Hepatocyte (in vitro differentiated cells): ENCODE measurements around the gene PFN3. TPM values are rescaled to one million over a fixed set of nuclear protein-coding genes. Genes with fewer than 3 reads are reported as not detected.

Experiments
- DNase-seq: peaks from one replicate; pipeline ENCODE4 v3.0.0-alpha.2; 2016; ENCODE audit warnings: low spot score
- H2AFZ ChIP-seq: fragments of 200-600 bp; sonication (generic); 2 replicates; pipeline ENCODE4 v1.6.0; 2016; ENCODE audit warnings: antibody characterized with exemption, mild to moderate bottlenecking
- H3K27ac ChIP-seq: fragments of 200-600 bp; sonication (generic); 2 replicates; pipeline ENCODE4 v1.5.1; 2016; ENCODE audit warnings: mild to moderate bottlenecking
- H3K27me3 ChIP-seq: fragments of 200-600 bp; sonication (generic); 2 replicates; pipeline ENCODE4 v1.6.1; 2016
- H3K36me3 ChIP-seq: fragments of 200-600 bp; sonication (generic); replicated peaks from 2 replicates; pipeline ENCODE4 v1.5.1; 2016; ENCODE audit warnings: low read depth; ENCODE audit not compliant: insufficient read depth
- H3K4me1 ChIP-seq: fragments of 200-600 bp; sonication (generic); 2 replicates; pipeline ENCODE4 v1.5.1; 2016; ENCODE audit warnings: mild to moderate bottlenecking, moderate library complexity; ENCODE audit not compliant: insufficient read depth
- H3K4me2 ChIP-seq: fragments of 200-600 bp; sonication (generic); 2 replicates; pipeline ENCODE4 v1.6.0; 2016
- H3K4me3 ChIP-seq: fragments of 200-600 bp; sonication (generic); 2 replicates; pipeline ENCODE4 v1.5.1; 2016; ENCODE audit warnings: mild to moderate bottlenecking
- H3K79me2 ChIP-seq: fragments of 200-600 bp; sonication (generic); 2 replicates; pipeline ENCODE4 v1.6.0; 2017; ENCODE audit warnings: mild to moderate bottlenecking
- H3K9me2 ChIP-seq: fragments of 200-600 bp; sonication (generic); replicated peaks from 2 replicates; pipeline ENCODE4 v1.6.0; 2017; ENCODE audit warnings: mild to moderate bottlenecking; ENCODE audit not compliant: insufficient read depth
- H3K9me3 ChIP-seq: fragments of 200-600 bp; sonication (generic); 2 replicates; pipeline ENCODE4 v1.5.1; 2016; ENCODE audit warnings: low read depth, mild to moderate bottlenecking
- H4K20me1 ChIP-seq: fragments of 200-600 bp; sonication (generic); 2 replicates; pipeline ENCODE4 v1.6.0; 2016; ENCODE audit warnings: mild to moderate bottlenecking; ENCODE audit not compliant: insufficient read depth, poor library complexity, severe bottlenecking
- EZH2 ChIP-seq: fragments of 200-600 bp; sonication (generic); IDR thresholded peaks from 2 replicates; pipeline ENCODE4 v1.6.1; 2016; ENCODE audit warnings: antibody characterized with exemption, mild to moderate bottlenecking, borderline replicate concordance
- EZH2phosphoT487 ChIP-seq: fragments of 200-600 bp; sonication (generic); IDR thresholded peaks from one replicate; pipeline ENCODE4 v1.6.1; 2018; ENCODE audit warnings: antibody characterized with exemption, mild to moderate bottlenecking, low read depth, moderate library complexity; ENCODE audit not compliant: unreplicated experiment, severe bottlenecking
- WGBS: methylation state at CpG from one replicate; pipeline ENCODE4 v1.1.6; 2016; ENCODE audit warnings: low lambda C conversion rate; ENCODE audit errors: missing lambda C conversion rate; 5-methylcytosine and 5-hydroxymethylcytosine counted together
- polyA plus RNA-seq: library from polyadenylated mRNA; unstranded; fragments of >200 nt; fragmentation: Nextera tagmentation; extraction: Ambion mirVana; gene quantifications from 2 replicates; pipeline ENCODE4 v1.2.1, GENCODE V29; 2016
- total RNA-seq: library from RNA; depleted of rRNA; stranded (reverse); fragments of >200 nt; gene quantifications from 2 replicates; pipeline ENCODE4 v1.2.3, GENCODE V29; 2014
- TF ChIP-seq, protein P1 (sequence below): fragments of 200-600 bp; sonication (generic); IDR thresholded peaks from 2 replicates; pipeline ENCODE4 v1.5.1; 2016; ENCODE audit warnings: antibody characterized with exemption, mild to moderate bottlenecking; ENCODE audit not compliant: poor library complexity

The PFN3 gene
- total and polyA plus RNA-seq, 2 experiments from 2014 or later, result not detected

DNA sequence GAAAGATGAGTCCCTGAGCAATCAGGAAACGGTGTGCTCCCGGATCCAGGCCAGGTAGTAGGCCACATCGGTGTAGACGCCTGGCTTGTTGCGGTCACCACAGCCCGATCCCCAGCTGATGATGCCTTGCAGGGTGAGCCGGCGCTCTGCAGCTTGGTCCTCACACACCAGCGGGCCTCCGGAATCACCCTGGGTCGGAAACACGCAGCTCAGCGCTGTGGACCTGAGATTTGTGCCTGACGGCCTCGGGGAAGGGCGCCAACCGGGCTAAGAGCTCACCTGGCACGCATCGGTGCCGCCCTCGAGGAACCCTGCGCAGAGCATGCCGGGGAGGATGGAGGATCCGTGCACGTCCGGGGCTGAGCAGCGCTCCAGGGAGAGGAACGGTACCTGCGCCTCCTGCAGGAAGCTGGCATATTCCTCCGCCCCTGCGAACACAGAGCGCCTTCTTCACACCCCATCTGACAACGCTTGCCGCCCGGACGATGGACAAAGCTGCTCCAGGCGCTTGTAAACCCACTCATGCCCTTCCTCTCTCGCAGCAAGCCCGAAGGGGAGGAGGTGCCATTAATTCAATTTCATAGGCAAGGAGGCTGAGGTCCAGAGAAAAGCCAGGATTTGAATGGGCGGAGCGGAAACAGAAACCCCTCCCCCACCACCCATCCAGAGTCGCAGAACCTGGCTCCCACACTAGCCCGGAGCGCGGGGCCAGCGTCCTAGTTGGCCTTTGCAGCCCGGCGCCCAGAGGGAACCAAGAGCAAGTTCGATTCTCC, 2.0 kb upstream of the PFN3 start:
- DNase-seq, result peak; percentile 89
- peak overlapping the region; percentile 71 for H2AFZ ChIP-seq
- H4K20me1 ChIP-seq, result no peaks in the 10 kb centered on the region
- peak overlapping the region; percentile 100 for H3K4me2 ChIP-seq
- H3K4me3 ChIP-seq, result no peak overlapping the region
- H3K9me3 ChIP-seq, result no peaks in the 10 kb centered on the region
- TF ChIP-seq, protein P1, sequence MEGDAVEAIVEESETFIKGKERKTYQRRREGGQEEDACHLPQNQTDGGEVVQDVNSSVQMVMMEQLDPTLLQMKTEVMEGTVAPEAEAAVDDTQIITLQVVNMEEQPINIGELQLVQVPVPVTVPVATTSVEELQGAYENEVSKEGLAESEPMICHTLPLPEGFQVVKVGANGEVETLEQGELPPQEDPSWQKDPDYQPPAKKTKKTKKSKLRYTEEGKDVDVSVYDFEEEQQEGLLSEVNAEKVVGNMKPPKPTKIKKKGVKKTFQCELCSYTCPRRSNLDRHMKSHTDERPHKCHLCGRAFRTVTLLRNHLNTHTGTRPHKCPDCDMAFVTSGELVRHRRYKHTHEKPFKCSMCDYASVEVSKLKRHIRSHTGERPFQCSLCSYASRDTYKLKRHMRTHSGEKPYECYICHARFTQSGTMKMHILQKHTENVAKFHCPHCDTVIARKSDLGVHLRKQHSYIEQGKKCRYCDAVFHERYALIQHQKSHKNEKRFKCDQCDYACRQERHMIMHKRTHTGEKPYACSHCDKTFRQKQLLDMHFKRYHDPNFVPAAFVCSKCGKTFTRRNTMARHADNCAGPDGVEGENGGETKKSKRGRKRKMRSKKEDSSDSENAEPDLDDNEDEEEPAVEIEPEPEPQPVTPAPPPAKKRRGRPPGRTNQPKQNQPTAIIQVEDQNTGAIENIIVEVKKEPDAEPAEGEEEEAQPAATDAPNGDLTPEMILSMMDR, result peak; percentile 55
- TF ChIP-seq EZH2phosphoT487 (no peak), EZH2 (no peak)
- no peak overlapping the region for H3K27ac ChIP-seq
- H3K36me3 ChIP-seq, result no peaks in the 10 kb centered on the region
- no peaks in the 10 kb centered on the region for H3K79me2 ChIP-seq
- H3K27me3 ChIP-seq, result peaks cover 8% of the 10 kb centered on the region
- H3K9me2 ChIP-seq, result no peaks in the 10 kb centered on the region
- peaks cover 18% of the 10 kb centered on the region for H3K4me1 ChIP-seq
- 14% methylated on average over 49 of the region's 49 CpGs for WGBS

DNA sequence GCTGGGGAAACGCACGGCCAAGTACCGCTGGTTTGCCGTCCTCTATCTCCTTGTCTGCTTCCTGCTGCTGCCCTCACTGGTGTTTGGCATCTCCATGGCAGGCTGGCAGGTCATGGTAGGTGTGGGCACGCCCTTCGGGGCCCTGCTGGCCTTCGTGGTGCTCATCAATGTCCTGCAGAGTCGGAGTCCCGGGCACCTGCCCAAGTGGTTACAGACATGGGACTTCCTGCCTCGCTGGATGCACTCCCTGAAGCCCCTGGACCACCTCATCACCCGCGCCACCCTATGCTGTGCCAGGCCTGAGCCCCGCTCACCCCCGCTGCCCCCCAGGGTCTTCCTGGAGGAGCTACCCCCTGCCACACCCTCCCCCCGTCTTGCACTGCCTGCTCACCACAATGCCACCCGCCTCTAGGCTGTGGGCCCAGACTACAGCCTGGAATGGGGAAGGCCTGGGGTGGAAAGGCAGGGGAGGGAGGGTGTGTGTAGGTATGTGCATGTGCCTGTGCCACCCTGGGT, 2.5 kb downstream of the PFN3 start:
- no peaks in the 10 kb centered on the region for H4K20me1 ChIP-seq
- H3K4me3 ChIP-seq, result no peak overlapping the region
- no peaks in the 10 kb centered on the region for H3K36me3 ChIP-seq
- no peak for DNase-seq
- no peak overlapping the region for H3K4me2 ChIP-seq
- peaks cover 4% of the 10 kb centered on the region for H3K27me3 ChIP-seq
- no peaks in the 10 kb centered on the region for H3K9me3 ChIP-seq
- WGBS, result 90% methylated on average over 12 of the region's 16 CpGs
- H3K79me2 ChIP-seq, result no peaks in the 10 kb centered on the region
- no peaks in the 10 kb centered on the region for H3K9me2 ChIP-seq
- TF ChIP-seq, protein P1, result no peak
- TF ChIP-seq EZH2 (no peak), EZH2phosphoT487 (no peak)
- H3K27ac ChIP-seq, result no peak overlapping the region
- no peak overlapping the region for H2AFZ ChIP-seq
- H3K4me1 ChIP-seq, result peaks cover 4% of the 10 kb centered on the region

DNA sequence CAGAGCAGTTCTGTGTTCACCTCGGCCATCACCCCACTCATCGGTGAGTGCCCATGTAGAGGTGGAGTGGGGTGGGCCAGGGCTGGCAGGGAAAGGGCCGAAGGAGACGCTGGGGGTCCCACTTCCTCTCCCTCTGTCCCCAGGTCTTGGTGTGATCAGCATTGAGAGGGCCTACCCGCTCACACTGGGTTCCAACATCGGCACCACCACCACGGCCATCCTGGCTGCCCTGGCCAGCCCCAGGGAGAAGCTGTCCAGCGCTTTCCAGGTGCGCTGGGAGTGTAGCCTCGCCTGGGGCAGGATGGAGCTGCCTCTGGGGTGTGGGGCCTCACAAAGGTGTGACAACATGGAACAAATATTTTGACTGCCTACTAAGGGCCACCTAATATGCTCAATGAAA, 3.7 kb downstream of the PFN3 start:
- Histone ChIP-seq H3K4me2 (no peak overlapping the region), H3K27me3 (peaks cover 2% of the 10 kb centered on the region), H3K79me2 (no peaks in the 10 kb centered on the region), H3K9me2 (no peaks in the 10 kb centered on the region), H3K4me3 (no peak overlapping the region), H3K36me3 (no peaks in the 10 kb centered on the region), H3K27ac (no peak overlapping the region), H3K4me1 (no peaks in the 10 kb centered on the region), H4K20me1 (no peaks in the 10 kb centered on the region), H2AFZ (no peak overlapping the region), H3K9me3 (no peaks in the 10 kb centered on the region)
- 95% methylated on average over 10 of the region's 10 CpGs for WGBS
- no peak for DNase-seq
- TF ChIP-seq EZH2phosphoT487 (no peak), EZH2 (no peak)
- TF ChIP-seq, protein P1, result no peak
